HepG2 (cell line): ENCODE results near the gene KCNQ5. TPM values are rescaled to one million over a fixed set of nuclear protein-coding genes. Genes with fewer than 3 reads are reported as not detected.

ENCODE experiments used
- ATAC-seq: fragments of 200-7000 bp; cut with Tn5 transposase; 3 replicates; pipeline ENCODE4 v1.9.1; 2020; ENCODE audit warnings: mild to moderate bottlenecking, moderate library complexity
- BruUV-seq: library from RNA; stranded (reverse); fragments of 400-500 nt; replicated peaks from 2 replicates; lab custom pipeline; 2021; lab: Mats Ljungman, UMichigan
- CTCF ChIA-PET: fragments of 300-600 bp; formaldehyde crosslinking; extraction: SDS; loops from one replicate; lab custom pipeline; 2021; ENCODE audit warnings: low total read pairs, inconsistent platforms, low intra/inter-chr PET ratio; lab: Yijun Ruan, JAX
- POLR2A ChIA-PET: fragments of 350-600 bp; sonication (Branson Sonifier 250); formaldehyde crosslinking; loops from one replicate; lab custom pipeline; 2020; ENCODE audit warnings: antibody characterized with exemption, inconsistent platforms; lab: Yijun Ruan, JAX
- DNase-seq: peaks from one replicate; pipeline ENCODE4 v3.0.0-alpha.2; 2015; ENCODE audit warnings: low spot score
- FAIRE-seq: peaks from 3 replicates; lab custom pipeline; 2011; peaks lifted over from hg19 to GRCh38; lab: Jason Lieb, UNC
- H2AFZ ChIP-seq: one replicate; pipeline ENCODE4 v1.6.1; 2011; ENCODE audit warnings: low read length, inconsistent platforms
- H3K27ac ChIP-seq: fragments of 300-600 bp; 3 replicates; pipeline ENCODE4 v1.8.0; 2011; ENCODE audit warnings: mixed run types, mild to moderate bottlenecking, mixed read lengths, low read length, inconsistent platforms; ENCODE audit not compliant: insufficient read depth; ENCODE audit errors: extremely low read length
- H3K27me3 ChIP-seq, 2 experiments: fragments of 200-600 bp in 1 of 2; 2 replicates in 1 of 2; 3 replicates in 1 of 2; pipeline versions ENCODE4 v1.6.0 to v1.8.0; 2011; ENCODE audit warnings: low read length in 2 of 2, mild to moderate bottlenecking in 2 of 2, moderate library complexity in 2 of 2, inconsistent platforms in 1 of 2; ENCODE audit not compliant: insufficient read depth in 2 of 2, control insufficient read depth in 1 of 2
- H3K36me3 ChIP-seq, 2 experiments: fragments of 200-600 bp in 1 of 2; replicated peaks in 1 of 2; 2 replicates in 1 of 2; 3 replicates in 1 of 2; pipeline versions ENCODE4 v1.5.1 to v1.8.0; 2011; ENCODE audit warnings: low read length in 2 of 2, inconsistent platforms in 1 of 2; ENCODE audit not compliant: insufficient read depth in 2 of 2, control insufficient read depth in 1 of 2
- H3K4me1 ChIP-seq: 2 replicates; pipeline ENCODE4 v1.5.1; 2012; ENCODE audit warnings: low read length, inconsistent platforms; ENCODE audit not compliant: insufficient read depth
- H3K4me2 ChIP-seq: 2 replicates; pipeline ENCODE4 v1.6.0; 2011; ENCODE audit warnings: low read depth, low read length, inconsistent platforms
- H3K4me3 ChIP-seq, 3 experiments: fragments of 200-600 bp in 1 of 3; sonication (generic), shearing (Covaris generic) in 1 of 3; replicated peaks in 1 of 3; 2 replicates each; pipeline ENCODE4 v1.5.1; 2011 to 2016; ENCODE audit warnings: low read length in 3 of 3, inconsistent platforms in 2 of 3, low read depth in 2 of 3, mild to moderate bottlenecking in 2 of 3, control low read depth in 1 of 3, mixed read lengths in 1 of 3; ENCODE audit not compliant: insufficient read depth in 1 of 3
- H3K79me2 ChIP-seq: one replicate; pipeline ENCODE4 v1.6.1; 2011; ENCODE audit warnings: low read length, inconsistent platforms; ENCODE audit not compliant: insufficient read depth
- H3K9ac ChIP-seq: 2 replicates; pipeline ENCODE4 v1.6.0; 2011; ENCODE audit warnings: mild to moderate bottlenecking, low read depth, low read length, inconsistent platforms; ENCODE audit not compliant: insufficient read depth
- H3K9me3 ChIP-seq: 2 replicates; pipeline ENCODE4 v1.5.1; 2012; ENCODE audit warnings: mild to moderate bottlenecking, low read length
- H4K20me1 ChIP-seq: 2 replicates; pipeline ENCODE4 v1.6.0; 2011; ENCODE audit warnings: inconsistent platforms, mild to moderate bottlenecking, low read length, moderate library complexity; ENCODE audit not compliant: insufficient read depth
- BHLHE40 ChIP-seq: IDR thresholded peaks from 2 replicates; pipeline ENCODE4 v1.6.1; 2011; ENCODE audit warnings: low read length, improper control_type of control experiment
- CSRNP2 ChIP-seq: sonication (generic); formaldehyde crosslinking; conservative IDR thresholded peaks from 2 replicates; pipeline ENCODE4 v1.8.0; 2022; ENCODE audit warnings: low read depth, missing genetic modification reagents
- IRX3 ChIP-seq: sonication (generic); formaldehyde crosslinking; IDR thresholded peaks from 2 replicates; pipeline ENCODE4 v1.8.1; 2023; ENCODE audit warnings: mild to moderate bottlenecking, low read depth, missing genetic modification reagents, borderline replicate concordance
- NFYC ChIP-seq: IDR thresholded peaks from 2 replicates; pipeline ENCODE4 v1.6.1; 2016; ENCODE audit warnings: missing genetic modification reagents, missing compliant biosample characterization
- NONO ChIP-seq, 2 experiments: fragments of 450-650 bp in 1 of 2; sonication (generic) in 1 of 2; formaldehyde crosslinking in 1 of 2; IDR thresholded peaks in 1 of 2; conservative IDR thresholded peaks in 1 of 2; 2 replicates each; pipeline versions ENCODE4 v1.6.1 to v1.8.0; 2017 to 2022; ENCODE audit warnings: mild to moderate bottlenecking in 1 of 2, missing genetic modification reagents in 1 of 2, moderate library complexity in 1 of 2
- NR3C1 ChIP-seq: sonication (generic); formaldehyde crosslinking; IDR thresholded peaks from 2 replicates; pipeline ENCODE4 v1.4.0; 2020; ENCODE audit warnings: missing genetic modification reagents
- SIN3B ChIP-seq: fragments of 150-350 bp; IDR thresholded peaks from 2 replicates; pipeline ENCODE4 v1.6.1; 2014; ENCODE audit warnings: low read length
- SP5 ChIP-seq: IDR thresholded peaks from 2 replicates; pipeline ENCODE4 v1.6.1; 2016; ENCODE audit warnings: low read depth, borderline replicate concordance
- ZNF672 ChIP-seq: sonication (generic); formaldehyde crosslinking; IDR thresholded peaks from 2 replicates; pipeline ENCODE4 v1.8.1; 2022; ENCODE audit warnings: missing genetic modification reagents
- ZNF800 ChIP-seq: sonication (generic); formaldehyde crosslinking; IDR thresholded peaks from 2 replicates; pipeline ENCODE4 v1.4.0; 2020; ENCODE audit warnings: missing genetic modification reagents
- ZNF839 ChIP-seq: sonication (generic); formaldehyde crosslinking; IDR thresholded peaks from 2 replicates; pipeline ENCODE4 v1.4.0; 2020; ENCODE audit warnings: missing genetic modification reagents, mild to moderate bottlenecking, borderline replicate concordance
- WGBS: methylation state at CpG from one replicate; pipeline ENCODE4 v1.1.6; 2017; ENCODE audit warnings: low lambda C conversion rate; 5-methylcytosine and 5-hydroxymethylcytosine counted together
- in situ Hi-C: cut with HindIII; loops from 2 replicates; pipeline ENCODE4 v1.10.0; 2017; ENCODE audit warnings: low pct_unique_long_range_greater_than_20kb; ENCODE audit not compliant: extremely low pct_ligation_motif_present
- intact Hi-C: fragments of 100-400 bp; cut with micrococcal nuclease; formaldehyde crosslinking; loops from one replicate; pipeline ENCODE4 v1.10.0; 2022; ENCODE audit not compliant: unreplicated experiment
- polyA plus RNA-seq, 8 experiments: library from polyadenylated mRNA; depleted of rRNA in 3 of 8; stranded (reverse) in 7 of 8; unstranded in 1 of 8; fragments of >200 nt; fragmentation: Illumina TruSeq in 4 of 8; extraction: Trizol in 4 of 8; gene quantifications; 2 replicates each; pipeline versions ENCODE4 v1.2.1 to v1.2.3, GENCODE V29; 2011 to 2016; ENCODE audit warnings: low read depth in 4 of 8, missing spikeins in 1 of 8, mixed read lengths in 1 of 8; ENCODE audit not compliant: insufficient read depth in 1 of 8
- total RNA-seq, 5 experiments: library from RNA; depleted of rRNA; stranded (reverse); fragments of >200 nt; fragmentation: Illumina TruSeq; extraction: Trizol; gene quantifications; 2 replicates each; pipeline ENCODE4 v1.2.3, GENCODE V29; 2016; ENCODE audit warnings: low read depth in 1 of 5
- TF ChIP-seq, protein P1 (sequence below): IDR thresholded peaks from 2 replicates; pipeline ENCODE4 v1.6.1; 2018; ENCODE audit warnings: missing genetic modification reagents, mild to moderate bottlenecking, missing compliant biosample characterization
- TF ChIP-seq, protein P2 (sequence below): sonication (generic); formaldehyde crosslinking; IDR thresholded peaks from 2 replicates; pipeline ENCODE4 v1.5.0; 2020; ENCODE audit warnings: mild to moderate bottlenecking, missing genetic modification reagents

Gene KCNQ5
- total and polyA plus RNA-seq, 2 of the 13 experiments (the other 11 are each of a cell fraction or from before 2014, with no cell fraction given): 0.04 TPM; not detected in 1

DNA sequence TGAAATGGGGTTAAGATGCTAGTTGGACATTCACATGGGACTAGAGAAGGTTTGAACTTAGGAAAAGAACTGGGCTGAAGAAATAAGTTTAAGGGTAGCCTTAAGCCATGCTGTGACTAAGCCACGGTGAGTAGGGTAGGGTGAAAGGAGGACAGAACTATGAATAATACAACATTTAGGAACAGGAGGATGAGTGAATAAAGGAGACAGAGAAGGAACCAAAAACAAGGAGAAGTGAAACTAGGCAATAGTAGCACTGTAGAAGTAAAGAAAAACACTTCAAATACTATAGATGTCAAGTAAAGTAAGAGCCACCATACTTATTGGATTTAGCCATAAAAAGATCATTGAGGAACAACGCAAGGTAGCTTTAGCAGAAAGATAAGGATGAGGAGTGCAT is 111.2 kb downstream of the KCNQ5 start:
- no peak overlapping the region for H3K9ac ChIP-seq
- DNase-seq (no peak), ATAC-seq (no peak), FAIRE-seq (no peak)
- TF ChIP-seq, protein P1, sequence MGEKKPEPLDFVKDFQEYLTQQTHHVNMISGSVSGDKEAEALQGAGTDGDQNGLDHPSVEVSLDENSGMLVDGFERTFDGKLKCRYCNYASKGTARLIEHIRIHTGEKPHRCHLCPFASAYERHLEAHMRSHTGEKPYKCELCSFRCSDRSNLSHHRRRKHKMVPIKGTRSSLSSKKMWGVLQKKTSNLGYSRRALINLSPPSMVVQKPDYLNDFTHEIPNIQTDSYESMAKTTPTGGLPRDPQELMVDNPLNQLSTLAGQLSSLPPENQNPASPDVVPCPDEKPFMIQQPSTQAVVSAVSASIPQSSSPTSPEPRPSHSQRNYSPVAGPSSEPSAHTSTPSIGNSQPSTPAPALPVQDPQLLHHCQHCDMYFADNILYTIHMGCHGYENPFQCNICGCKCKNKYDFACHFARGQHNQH: no peak
- TF ChIP-seq SIN3B (no peak), NFYC (CRISPR knock-in tag) (no peak), ZNF672 (no peak), BHLHE40 (no peak), SP5 (CRISPR knock-in tag) (no peak), CSRNP2 (no peak), ZNF839 (CRISPR knock-in tag) (no peak), ZNF800 (no peak), NR3C1 (CRISPR knock-in tag) (no peak), NONO (IDR thresholded peaks at IDR 0.05) (no peak), NONO (CRISPR knock-in tag; conservative IDR thresholded peaks at IDR 0.05) (no peak), IRX3 (no peak)
- TF ChIP-seq, protein P2, sequence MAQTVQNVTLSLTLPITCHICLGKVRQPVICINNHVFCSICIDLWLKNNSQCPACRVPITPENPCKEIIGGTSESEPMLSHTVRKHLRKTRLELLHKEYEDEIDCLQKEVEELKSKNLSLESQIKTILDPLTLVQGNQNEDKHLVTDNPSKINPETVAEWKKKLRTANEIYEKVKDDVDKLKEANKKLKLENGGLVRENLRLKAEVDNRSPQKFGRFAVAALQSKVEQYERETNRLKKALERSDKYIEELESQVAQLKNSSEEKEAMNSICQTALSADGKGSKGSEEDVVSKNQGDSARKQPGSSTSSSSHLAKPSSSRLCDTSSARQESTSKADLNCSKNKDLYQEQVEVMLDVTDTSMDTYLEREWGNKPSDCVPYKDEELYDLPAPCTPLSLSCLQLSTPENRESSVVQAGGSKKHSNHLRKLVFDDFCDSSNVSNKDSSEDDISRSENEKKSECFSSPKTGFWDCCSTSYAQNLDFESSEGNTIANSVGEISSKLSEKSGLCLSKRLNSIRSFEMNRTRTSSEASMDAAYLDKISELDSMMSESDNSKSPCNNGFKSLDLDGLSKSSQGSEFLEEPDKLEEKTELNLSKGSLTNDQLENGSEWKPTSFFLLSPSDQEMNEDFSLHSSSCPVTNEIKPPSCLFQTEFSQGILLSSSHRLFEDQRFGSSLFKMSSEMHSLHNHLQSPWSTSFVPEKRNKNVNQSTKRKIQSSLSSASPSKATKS (CRISPR knock-in tag): no peak
- WGBS: 24% methylated on average over 2 of the region's 2 CpGs
- POLR2A ChIA-PET: no interaction called here
- no peak overlapping the region for H2AFZ ChIP-seq
- no peaks in the 10 kb centered on the region for H3K36me3 ChIP-seq
- H3K9me3 ChIP-seq: no peaks in the 10 kb centered on the region
- no peak overlapping the region for H3K4me2 ChIP-seq
- no peak overlapping the region for H3K27ac ChIP-seq
- H3K4me1 ChIP-seq: no peaks in the 10 kb centered on the region
- in situ Hi-C loops (no loop called here), intact Hi-C loops (no loop called here)
- no TSS peak for BruUV-seq
- CTCF ChIA-PET: no interaction called here
- no peak overlapping the region for H3K4me3 ChIP-seq
- H3K79me2 ChIP-seq: no peaks in the 10 kb centered on the region
- H3K27me3 ChIP-seq: no peaks in the 10 kb centered on the region
- no peaks in the 10 kb centered on the region for H4K20me1 ChIP-seq
